Type B pancreatic cell (in vitro differentiated cells): ENCODE measurements around the gene TUBB1. TPM values are rescaled to one million over a fixed set of nuclear protein-coding genes. Genes with fewer than 3 reads are reported as not detected.

Source experiments
- DNase-seq: peaks from one replicate; pipeline ENCODE4 v3.0.0; 2021; ENCODE audit warnings: mixed read lengths; ENCODE audit not compliant: unreplicated experiment; ENCODE audit errors: extremely low spot score
- H3K27ac Mint-ChIP-seq: 2 replicates; pipeline ENCODE4 v1.8.0; 2021; ENCODE audit warnings: mild to moderate bottlenecking, mixed read lengths
- H3K27me3 Mint-ChIP-seq: 2 replicates; pipeline ENCODE4 v1.8.0; 2021; ENCODE audit warnings: mixed read lengths
- H3K36me3 Mint-ChIP-seq: 2 replicates; pipeline ENCODE4 v1.8.0; 2021; ENCODE audit warnings: mixed read lengths
- H3K4me1 Mint-ChIP-seq: one replicate; pipeline ENCODE4 v1.8.0; 2021; ENCODE audit warnings: mixed read lengths; ENCODE audit not compliant: unreplicated experiment
- H3K4me3 Mint-ChIP-seq: 2 replicates; pipeline ENCODE4 v1.8.0; 2021; ENCODE audit warnings: mild to moderate bottlenecking, mixed read lengths
- H3K9me3 Mint-ChIP-seq: 2 replicates; pipeline ENCODE4 v1.8.0; 2021; ENCODE audit warnings: mixed read lengths
- total RNA-seq: library from RNA; stranded (reverse); gene quantifications from 2 replicates; pipeline ENCODE4 v1.2.1, GENCODE V29; 2021; ENCODE audit warnings: low replicate concordance
- TF ChIP-seq, protein P1 (sequence below): fragments of 200-600 bp; sonication (generic); conservative IDR thresholded peaks from 2 replicates; pipeline ENCODE4 v1.5.0; 2021; ENCODE audit warnings: antibody characterized with exemption, mild to moderate bottlenecking

The TUBB1 gene
- total RNA-seq, 1 donor from 2014 or later = 0.46 TPM

DNA sequence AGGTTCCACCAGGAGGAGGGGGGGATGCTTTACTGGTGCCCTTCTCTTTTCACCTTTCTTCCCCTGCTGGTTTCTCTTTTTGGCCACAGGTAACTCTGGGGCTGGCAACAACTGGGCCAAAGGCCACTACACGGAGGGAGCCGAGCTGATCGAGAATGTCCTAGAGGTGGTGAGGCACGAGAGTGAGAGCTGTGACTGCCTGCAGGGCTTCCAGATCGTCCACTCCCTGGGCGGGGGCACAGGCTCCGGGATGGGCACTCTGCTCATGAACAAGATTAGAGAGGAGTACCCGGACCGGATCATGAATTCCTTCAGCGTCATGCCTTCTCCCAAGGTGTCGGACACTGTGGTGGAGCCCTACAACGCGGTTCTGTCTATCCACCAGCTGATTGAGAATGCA, 4.4 kb downstream of the TUBB1 start:
- peaks cover 41% of the 10 kb centered on the region for H3K36me3 Mint-ChIP-seq
- peaks cover 47% of the 10 kb centered on the region for H3K4me1 Mint-ChIP-seq
- H3K4me3 Mint-ChIP-seq = no peak overlapping the region
- no peaks in the 10 kb centered on the region for H3K9me3 Mint-ChIP-seq
- no peak for DNase-seq
- no peaks in the 10 kb centered on the region for H3K27me3 Mint-ChIP-seq
- no peak overlapping the region for H3K27ac Mint-ChIP-seq
- TF ChIP-seq, protein P1, sequence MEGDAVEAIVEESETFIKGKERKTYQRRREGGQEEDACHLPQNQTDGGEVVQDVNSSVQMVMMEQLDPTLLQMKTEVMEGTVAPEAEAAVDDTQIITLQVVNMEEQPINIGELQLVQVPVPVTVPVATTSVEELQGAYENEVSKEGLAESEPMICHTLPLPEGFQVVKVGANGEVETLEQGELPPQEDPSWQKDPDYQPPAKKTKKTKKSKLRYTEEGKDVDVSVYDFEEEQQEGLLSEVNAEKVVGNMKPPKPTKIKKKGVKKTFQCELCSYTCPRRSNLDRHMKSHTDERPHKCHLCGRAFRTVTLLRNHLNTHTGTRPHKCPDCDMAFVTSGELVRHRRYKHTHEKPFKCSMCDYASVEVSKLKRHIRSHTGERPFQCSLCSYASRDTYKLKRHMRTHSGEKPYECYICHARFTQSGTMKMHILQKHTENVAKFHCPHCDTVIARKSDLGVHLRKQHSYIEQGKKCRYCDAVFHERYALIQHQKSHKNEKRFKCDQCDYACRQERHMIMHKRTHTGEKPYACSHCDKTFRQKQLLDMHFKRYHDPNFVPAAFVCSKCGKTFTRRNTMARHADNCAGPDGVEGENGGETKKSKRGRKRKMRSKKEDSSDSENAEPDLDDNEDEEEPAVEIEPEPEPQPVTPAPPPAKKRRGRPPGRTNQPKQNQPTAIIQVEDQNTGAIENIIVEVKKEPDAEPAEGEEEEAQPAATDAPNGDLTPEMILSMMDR = no peak

DNA sequence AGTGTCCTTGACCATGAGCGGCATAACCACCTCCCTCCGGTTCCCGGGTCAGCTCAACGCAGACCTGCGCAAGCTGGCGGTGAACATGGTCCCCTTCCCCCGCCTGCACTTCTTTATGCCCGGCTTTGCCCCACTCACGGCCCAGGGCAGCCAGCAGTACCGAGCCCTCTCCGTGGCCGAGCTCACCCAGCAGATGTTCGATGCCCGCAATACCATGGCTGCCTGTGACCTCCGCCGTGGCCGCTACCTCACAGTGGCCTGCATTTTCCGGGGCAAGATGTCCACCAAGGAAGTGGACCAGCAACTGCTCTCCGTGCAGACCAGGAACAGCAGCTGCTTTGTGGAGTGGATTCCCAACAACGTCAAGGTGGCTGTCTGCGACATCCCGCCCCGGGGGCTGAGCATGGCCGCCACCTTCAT, 4.9 kb downstream of the TUBB1 start:
- H3K27ac Mint-ChIP-seq = no peak overlapping the region
- peaks cover 43% of the 10 kb centered on the region for H3K36me3 Mint-ChIP-seq
- H3K9me3 Mint-ChIP-seq = no peaks in the 10 kb centered on the region
- no peaks in the 10 kb centered on the region for H3K27me3 Mint-ChIP-seq
- DNase-seq = no peak
- no peak overlapping the region for H3K4me3 Mint-ChIP-seq
- TF ChIP-seq, protein P1 = no peak
- peaks cover 50% of the 10 kb centered on the region for H3K4me1 Mint-ChIP-seq

DNA sequence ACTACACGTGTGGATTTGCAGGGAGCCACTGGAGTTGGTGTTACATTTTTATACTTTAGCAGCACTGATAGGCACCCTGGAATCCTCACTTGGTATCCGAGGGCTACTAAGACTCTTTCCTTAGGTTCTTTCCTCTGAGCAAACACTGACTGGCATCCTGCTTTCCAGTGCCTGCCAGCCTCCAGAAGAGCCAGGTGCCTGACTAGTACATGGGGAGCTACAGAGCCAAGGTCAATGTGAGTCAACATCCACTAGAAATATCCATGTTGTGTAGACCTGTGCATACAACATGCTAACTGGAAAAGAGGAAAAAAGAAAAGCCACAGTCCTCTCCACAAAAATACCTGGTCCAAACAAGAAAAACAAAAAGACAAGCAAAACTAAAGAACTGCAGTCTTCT, 5.9 kb downstream of the TUBB1 start:
- H3K9me3 Mint-ChIP-seq = no peaks in the 10 kb centered on the region
- no peak overlapping the region for H3K4me3 Mint-ChIP-seq
- no peaks in the 10 kb centered on the region for H3K27me3 Mint-ChIP-seq
- no peak overlapping the region for H3K27ac Mint-ChIP-seq
- peaks cover 48% of the 10 kb centered on the region for H3K36me3 Mint-ChIP-seq
- TF ChIP-seq, protein P1 = no peak
- H3K4me1 Mint-ChIP-seq = peaks cover 52% of the 10 kb centered on the region
- no peak for DNase-seq

DNA sequence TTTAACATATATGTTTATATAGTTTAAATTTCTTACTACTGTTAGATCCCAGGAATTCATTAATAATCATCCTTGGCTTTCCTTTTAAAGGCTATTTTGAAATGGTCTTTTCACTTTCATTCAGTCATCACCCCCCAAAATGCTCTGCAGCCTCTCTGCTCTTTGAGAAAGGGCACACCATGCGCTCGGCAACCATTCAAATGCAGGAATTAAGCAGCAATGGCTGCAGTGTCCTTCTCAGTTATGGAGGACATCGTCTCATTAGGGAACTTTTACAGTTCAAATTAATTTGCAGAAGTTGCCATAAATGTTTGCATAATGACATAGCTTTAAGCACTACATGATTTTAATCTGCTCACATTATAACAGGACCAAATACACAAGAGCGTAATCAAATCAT, 6.3 kb downstream of the TUBB1 start:
- TF ChIP-seq, protein P1 = no peak
- H3K4me3 Mint-ChIP-seq = peak overlapping the region; percentile 6
- no peaks in the 10 kb centered on the region for H3K27me3 Mint-ChIP-seq
- peaks cover 51% of the 10 kb centered on the region for H3K36me3 Mint-ChIP-seq
- DNase-seq = no peak
- H3K27ac Mint-ChIP-seq = no peak overlapping the region
- H3K4me1 Mint-ChIP-seq = peaks cover 56% of the 10 kb centered on the region
- H3K9me3 Mint-ChIP-seq = no peaks in the 10 kb centered on the region

DNA sequence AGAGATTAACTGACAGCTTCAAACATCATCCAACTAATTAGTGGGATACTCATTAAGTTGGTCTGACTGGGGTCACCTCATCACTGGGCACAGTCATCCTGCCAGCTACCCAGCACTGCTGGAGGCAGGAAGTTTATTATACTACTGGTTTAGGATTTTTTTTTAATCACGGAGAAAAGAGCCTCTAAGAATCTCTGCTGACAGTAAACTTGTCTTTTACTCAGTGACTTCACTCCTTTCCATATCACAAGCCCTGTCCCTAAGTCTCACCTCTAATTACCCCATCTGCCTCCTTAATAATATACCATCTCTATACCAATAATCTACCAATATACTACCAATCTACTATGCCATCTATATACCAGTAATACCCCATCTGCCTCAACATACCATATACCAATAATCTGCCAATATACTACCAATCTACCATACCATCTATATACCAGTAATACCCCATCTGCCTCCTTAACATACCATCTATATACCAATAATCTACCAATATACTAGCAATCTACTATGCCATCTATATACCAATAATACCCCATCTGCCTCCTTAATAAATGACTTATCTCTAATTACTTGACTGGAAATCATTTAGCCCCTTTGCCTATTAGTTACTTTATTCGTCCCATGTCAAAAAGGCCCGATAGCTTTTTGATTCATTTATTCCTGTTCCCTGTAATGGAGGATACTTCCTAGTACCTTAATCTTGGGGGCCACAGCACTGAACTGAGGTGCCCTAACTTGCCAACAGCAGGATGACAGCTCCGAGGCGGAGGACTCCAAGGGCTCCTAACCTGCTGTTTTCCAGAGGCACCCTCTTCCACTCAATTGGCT, 7.9 kb downstream of the TUBB1 start:
- peaks cover 51% of the 10 kb centered on the region for H3K36me3 Mint-ChIP-seq
- peaks cover 55% of the 10 kb centered on the region for H3K4me1 Mint-ChIP-seq

More for the DNA sequence above, 7.9 kb downstream of the TUBB1 start:
- no peak overlapping the region for H3K27ac Mint-ChIP-seq
- no peaks in the 10 kb centered on the region for H3K9me3 Mint-ChIP-seq
- DNase-seq = no peak
- no peaks in the 10 kb centered on the region for H3K27me3 Mint-ChIP-seq
- TF ChIP-seq, protein P1 = no peak
- H3K4me3 Mint-ChIP-seq = peak overlapping the region; percentile 23
